Osteocyte (in vitro differentiated cells): ENCODE results near the gene TMEM120A. TPM values are rescaled to one million over a fixed set of nuclear protein-coding genes. Genes with fewer than 3 reads are reported as not detected.

Experiments
- DNase-seq: peaks from one replicate; pipeline ENCODE4 v3.0.0; 2021; ENCODE audit warnings: mixed read lengths; ENCODE audit not compliant: unreplicated experiment; ENCODE audit errors: extremely low spot score
- H3K27ac Mint-ChIP-seq: one replicate; pipeline ENCODE4 v1.8.0; 2021; ENCODE audit warnings: mild to moderate bottlenecking, mixed read lengths; ENCODE audit not compliant: unreplicated experiment
- H3K27me3 Mint-ChIP-seq: one replicate; pipeline ENCODE4 v1.8.0; 2021; ENCODE audit warnings: mixed read lengths; ENCODE audit not compliant: unreplicated experiment
- H3K36me3 Mint-ChIP-seq: one replicate; pipeline ENCODE4 v1.8.0; 2021; ENCODE audit warnings: mixed read lengths; ENCODE audit not compliant: unreplicated experiment
- H3K4me1 Mint-ChIP-seq: one replicate; pipeline ENCODE4 v1.8.0; 2021; ENCODE audit warnings: mixed read lengths; ENCODE audit not compliant: unreplicated experiment
- H3K4me3 Mint-ChIP-seq: one replicate; pipeline ENCODE4 v1.8.0; 2021; ENCODE audit warnings: mild to moderate bottlenecking, moderate library complexity, mixed read lengths; ENCODE audit not compliant: unreplicated experiment
- H3K9me3 Mint-ChIP-seq: one replicate; pipeline ENCODE4 v1.8.0; 2021; ENCODE audit warnings: mixed read lengths; ENCODE audit not compliant: unreplicated experiment
- total RNA-seq: library from RNA; stranded (reverse); gene quantifications from 2 replicates; pipeline ENCODE4 v1.2.1, GENCODE V29; 2021
- TF ChIP-seq, protein P1 (sequence below): fragments of 200-600 bp; sonication (generic); IDR thresholded peaks from 2 replicates; pipeline ENCODE4 v1.5.0; 2021; ENCODE audit warnings: antibody characterized with exemption, mild to moderate bottlenecking, moderate library complexity

Gene TMEM120A
- total RNA-seq, 1 donor from 2014 or later, result 37.6 TPM

DNA sequence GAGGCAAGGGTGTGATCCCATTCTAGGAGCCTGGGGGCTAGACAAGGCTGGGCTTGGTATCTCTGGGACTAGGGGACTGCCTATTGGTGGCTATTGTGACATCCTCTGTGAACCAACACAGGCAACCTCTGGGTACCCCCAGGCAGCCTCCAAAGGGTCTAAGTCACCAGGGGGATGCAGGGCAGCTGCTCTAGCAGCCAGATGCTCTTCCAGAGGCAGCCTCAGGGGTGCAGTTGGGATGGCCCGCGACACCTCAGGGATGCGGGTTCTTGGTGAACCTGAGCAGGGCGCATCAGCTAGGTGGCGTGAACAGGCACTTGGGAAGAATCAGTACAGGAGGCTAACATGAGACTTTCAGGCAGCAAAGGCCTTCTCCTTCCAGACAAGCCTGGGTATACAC is 1.6 kb upstream of the TMEM120A start:
- no peak overlapping the region for H3K4me3 Mint-ChIP-seq
- no peaks in the 10 kb centered on the region for H3K9me3 Mint-ChIP-seq
- peaks cover 9% of the 10 kb centered on the region for H3K4me1 Mint-ChIP-seq
- TF ChIP-seq, protein P1, sequence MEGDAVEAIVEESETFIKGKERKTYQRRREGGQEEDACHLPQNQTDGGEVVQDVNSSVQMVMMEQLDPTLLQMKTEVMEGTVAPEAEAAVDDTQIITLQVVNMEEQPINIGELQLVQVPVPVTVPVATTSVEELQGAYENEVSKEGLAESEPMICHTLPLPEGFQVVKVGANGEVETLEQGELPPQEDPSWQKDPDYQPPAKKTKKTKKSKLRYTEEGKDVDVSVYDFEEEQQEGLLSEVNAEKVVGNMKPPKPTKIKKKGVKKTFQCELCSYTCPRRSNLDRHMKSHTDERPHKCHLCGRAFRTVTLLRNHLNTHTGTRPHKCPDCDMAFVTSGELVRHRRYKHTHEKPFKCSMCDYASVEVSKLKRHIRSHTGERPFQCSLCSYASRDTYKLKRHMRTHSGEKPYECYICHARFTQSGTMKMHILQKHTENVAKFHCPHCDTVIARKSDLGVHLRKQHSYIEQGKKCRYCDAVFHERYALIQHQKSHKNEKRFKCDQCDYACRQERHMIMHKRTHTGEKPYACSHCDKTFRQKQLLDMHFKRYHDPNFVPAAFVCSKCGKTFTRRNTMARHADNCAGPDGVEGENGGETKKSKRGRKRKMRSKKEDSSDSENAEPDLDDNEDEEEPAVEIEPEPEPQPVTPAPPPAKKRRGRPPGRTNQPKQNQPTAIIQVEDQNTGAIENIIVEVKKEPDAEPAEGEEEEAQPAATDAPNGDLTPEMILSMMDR, result no peak
- no peak overlapping the region for H3K27ac Mint-ChIP-seq
- no peak for DNase-seq
- H3K36me3 Mint-ChIP-seq, result peaks cover 23% of the 10 kb centered on the region
- no peaks in the 10 kb centered on the region for H3K27me3 Mint-ChIP-seq

DNA sequence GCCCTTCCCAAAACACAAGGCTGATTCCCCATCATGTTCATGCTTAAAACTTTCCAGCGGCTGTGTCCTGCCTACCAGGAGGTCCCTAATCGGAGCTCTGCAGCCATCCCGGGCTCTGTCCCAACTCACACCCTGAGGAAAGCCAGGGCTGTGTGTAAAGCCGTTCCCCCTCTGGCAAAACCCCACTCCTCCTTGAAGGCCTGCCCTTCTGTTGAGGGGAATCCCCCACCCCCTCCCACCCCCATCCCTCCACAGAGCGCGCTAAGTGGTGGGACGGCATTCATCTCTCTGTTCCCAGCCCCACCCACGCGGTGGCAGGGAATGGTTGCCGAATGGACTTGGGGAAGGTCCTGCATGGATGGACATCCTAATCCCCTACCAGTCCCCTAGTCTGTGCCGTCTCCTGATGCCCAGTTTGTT is 667 bp upstream of the TMEM120A start:
- Mint-ChIP-seq H3K4me1 (peaks cover 13% of the 10 kb centered on the region), H3K4me3 (peak overlapping the region; percentile 77), H3K9me3 (no peaks in the 10 kb centered on the region), H3K36me3 (peaks cover 23% of the 10 kb centered on the region), H3K27me3 (no peaks in the 10 kb centered on the region), H3K27ac (peak overlapping the region; percentile 72)
- TF ChIP-seq, protein P1, result no peak
- DNase-seq, result no peak

DNA sequence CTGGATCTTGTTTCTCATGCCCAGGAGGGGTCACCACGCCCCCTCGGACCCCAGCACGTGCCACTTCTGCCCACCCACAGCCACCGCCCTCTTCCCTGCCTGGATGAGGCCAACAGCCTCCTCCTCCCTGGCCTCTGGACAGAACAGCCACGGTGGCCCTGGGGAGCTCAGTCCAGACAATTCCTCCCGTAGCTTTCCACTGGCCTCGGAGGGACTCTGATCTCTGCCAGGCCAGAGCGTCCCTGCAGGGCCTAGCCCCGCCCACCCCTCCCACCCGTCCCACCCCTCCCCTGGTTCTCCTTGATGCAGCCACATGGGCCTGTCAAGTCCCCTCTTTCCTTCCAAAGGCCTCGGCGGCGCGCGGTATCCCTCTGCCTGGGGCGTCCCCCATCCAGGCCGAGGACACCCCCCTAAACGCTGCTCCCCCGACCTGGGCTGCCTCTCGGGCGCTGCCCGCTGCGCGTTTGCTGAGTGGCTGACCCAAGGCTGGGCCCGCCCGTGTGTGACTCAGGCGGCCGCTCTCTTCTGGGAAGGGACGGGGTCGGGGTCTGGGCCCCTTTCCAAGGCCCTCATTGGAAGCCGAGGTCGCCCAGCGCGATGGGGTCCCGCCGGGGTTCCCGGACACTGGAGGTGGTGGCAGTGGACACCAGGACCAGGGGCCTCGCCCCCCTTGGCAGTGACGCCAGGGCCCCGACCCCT is 557 bp downstream of the TMEM120A start:
- no peak for DNase-seq
- Mint-ChIP-seq H3K27me3 (no peaks in the 10 kb centered on the region), H3K4me1 (peaks cover 18% of the 10 kb centered on the region), H3K4me3 (peak overlapping the region; percentile 77), H3K9me3 (no peaks in the 10 kb centered on the region), H3K36me3 (peaks cover 20% of the 10 kb centered on the region), H3K27ac (peak overlapping the region; percentile 71)
- TF ChIP-seq, protein P1, result no peak

DNA sequence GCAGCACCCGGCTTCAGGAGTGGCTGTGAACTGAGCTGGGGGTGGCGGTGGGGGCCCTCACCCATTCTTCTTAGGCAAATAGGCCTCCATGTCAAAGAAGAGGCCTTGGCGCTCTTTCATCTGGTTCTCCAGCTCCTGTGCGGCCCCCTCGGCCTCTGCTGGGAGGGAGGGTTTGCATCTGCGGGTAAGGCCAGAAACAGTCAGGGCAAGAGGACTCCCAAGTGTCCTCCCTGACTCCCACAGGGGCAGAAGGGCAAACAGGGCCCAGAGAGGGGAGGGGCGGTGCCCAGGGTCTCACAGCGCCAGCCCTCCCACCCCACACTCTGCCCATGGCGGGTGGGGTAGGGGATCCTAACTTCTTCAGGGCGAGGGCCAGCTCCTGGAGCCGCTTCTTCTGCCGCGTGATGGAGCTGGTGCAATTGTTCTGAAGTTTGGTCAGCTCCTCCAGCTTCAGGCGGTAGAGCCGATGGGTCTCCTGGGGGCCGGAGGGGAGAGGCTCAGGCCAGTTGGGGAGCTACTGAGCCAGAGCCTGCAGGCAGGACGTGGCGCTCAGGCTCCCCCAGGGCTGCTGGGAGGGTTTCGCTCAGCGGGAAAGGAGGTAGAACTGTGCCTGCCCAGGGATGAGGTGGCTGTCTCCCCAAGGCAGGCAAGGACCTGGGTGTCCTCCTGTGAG is 2.2 kb downstream of the TMEM120A start:
- H3K36me3 Mint-ChIP-seq, result peaks cover 12% of the 10 kb centered on the region
- TF ChIP-seq, protein P1, result no peak
- H3K4me1 Mint-ChIP-seq, result peaks cover 18% of the 10 kb centered on the region
- no peak overlapping the region for H3K27ac Mint-ChIP-seq
- H3K27me3 Mint-ChIP-seq, result no peaks in the 10 kb centered on the region
- DNase-seq, result no peak
- no peak overlapping the region for H3K4me3 Mint-ChIP-seq
- no peaks in the 10 kb centered on the region for H3K9me3 Mint-ChIP-seq

DNA sequence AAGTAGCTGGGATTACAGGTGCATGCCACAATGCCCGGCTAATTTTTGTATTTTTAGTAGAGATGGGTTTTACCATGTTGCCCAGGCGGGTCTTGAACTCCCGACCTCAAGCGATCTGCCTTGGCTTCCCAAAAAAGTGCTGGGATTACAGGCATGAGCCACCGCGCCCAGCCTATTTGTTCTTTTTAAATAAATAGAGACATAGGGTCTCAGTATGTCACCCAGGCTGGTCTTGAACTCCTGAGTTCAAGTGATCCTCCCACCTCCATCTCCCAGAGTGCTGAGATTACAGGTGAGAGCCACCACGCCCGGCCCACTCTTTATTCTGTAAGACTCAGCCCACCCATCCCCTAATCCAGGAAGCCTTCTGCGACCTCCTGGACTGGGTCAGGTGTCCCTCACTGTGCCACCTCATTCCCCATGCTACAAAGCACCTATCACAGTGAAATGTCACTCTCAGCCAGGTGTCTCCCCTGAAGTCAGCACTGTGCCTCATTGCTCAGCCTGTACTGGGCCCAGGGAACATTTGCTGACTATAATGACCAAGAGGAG is 2.8 kb downstream of the TMEM120A start:
- no peak for DNase-seq
- H3K36me3 Mint-ChIP-seq, result peaks cover 12% of the 10 kb centered on the region
- H3K4me1 Mint-ChIP-seq, result peaks cover 18% of the 10 kb centered on the region
- H3K27me3 Mint-ChIP-seq, result no peaks in the 10 kb centered on the region
- H3K4me3 Mint-ChIP-seq, result no peak overlapping the region
- no peaks in the 10 kb centered on the region for H3K9me3 Mint-ChIP-seq
- H3K27ac Mint-ChIP-seq, result no peak overlapping the region
- TF ChIP-seq, protein P1, result no peak
